ENCODE data around the gene STK35.

The STK35 gene

GRCh38 chr20:2108498-2108897 is 6.9 kb downstream of the STK35 start:
- FAIRE-seq, result no peak

GRCh38 chr20:2108987-2109386 is 7.4 kb downstream of the STK35 start:
- FAIRE-seq, result no peak

- no peak for FAIRE-seq
Observed at GRCh38 chr20:2109425-2110210, 8.0 kb downstream of the STK35 start.

GRCh38 chr20:2112910-2113309 is 11.3 kb downstream of the STK35 start:
- FAIRE-seq, result no peak

GRCh38 chr20:2114127-2114959 is 12.7 kb downstream of the STK35 start:
- FAIRE-seq, result no peak

- FAIRE-seq, result no peak
Observed at GRCh38 chr20:2114990-2115681, 13.5 kb downstream of the STK35 start.

GRCh38 chr20:2116170-2116940 is 14.7 kb downstream of the STK35 start:
- no peak for FAIRE-seq

- no peak for FAIRE-seq
Observed at GRCh38 chr20:2118783-2119182, 17.2 kb downstream of the STK35 start.

GRCh38 chr20:2122936-2123335 is 21.3 kb downstream of the STK35 start:
- no peak for FAIRE-seq

- FAIRE-seq, result no peak
Observed at GRCh38 chr20:2123720-2124119, 22.1 kb downstream of the STK35 start.

- FAIRE-seq, result no peak
Observed at GRCh38 chr20:2124564-2125213, 23.1 kb downstream of the STK35 start.

GRCh38 chr20:2125474-2126112 is 24.0 kb downstream of the STK35 start:
- FAIRE-seq, result no peak

- no peak for FAIRE-seq
Observed at GRCh38 chr20:2127238-2127637, 25.6 kb downstream of the STK35 start.

- no peak for FAIRE-seq
Observed at GRCh38 chr20:2128542-2128941, 26.9 kb downstream of the STK35 start.

- no peak for FAIRE-seq
Observed at GRCh38 chr20:2130062-2130591, 28.5 kb downstream of the STK35 start.

- FAIRE-seq, result no peak
Observed at GRCh38 chr20:2130683-2131082, 29.1 kb downstream of the STK35 start.

- FAIRE-seq, result no peak
Observed at GRCh38 chr20:2131366-2131765, 29.7 kb downstream of the STK35 start.

GRCh38 chr20:2132461-2132901 is 30.9 kb downstream of the STK35 start:
- FAIRE-seq, result no peak

- FAIRE-seq, result no peak
Observed at GRCh38 chr20:2133318-2134183, 31.9 kb downstream of the STK35 start.

GRCh38 chr20:2135013-2135412 is 33.4 kb downstream of the STK35 start:
- no peak for FAIRE-seq
